Measurements from ENCODE around the gene CLASP2. TPM values are rescaled to one million over a fixed set of nuclear protein-coding genes. Genes with fewer than 3 reads are reported as not detected.

CLASP2 gene
- total RNA-seq, 1 experiment from 2014 or later: 66.3 TPM

- no peak overlapping the region for H3K4me3 Mint-ChIP-seq (ENCODE audit: unreplicated experiment)
- no peaks in the 10 kb centered on the region for H3K4me1 ChIP-seq
- H3K36me3 Mint-ChIP-seq (ENCODE audit: insufficient read depth, unreplicated experiment): peaks cover 9% of the 10 kb centered on the region
- no peak for DNase-seq
- H3K9me3 ChIP-seq: no peaks in the 10 kb centered on the region
- no peak overlapping the region for H3K27ac Mint-ChIP-seq (ENCODE audit: unreplicated experiment)
- H3K9me3 Mint-ChIP-seq (ENCODE audit: unreplicated experiment): no peaks in the 10 kb centered on the region
- ChIA-PET CTCF (no interaction called here), POLR2A (no interaction called here)
- no peaks in the 10 kb centered on the region for H3K4me1 Mint-ChIP-seq (ENCODE audit: low read depth, unreplicated experiment)
- intact Hi-C loops (cut with micrococcal nuclease; ENCODE audit: unreplicated experiment): no loop called here
- H3K4me3 ChIP-seq (ENCODE audit: low read depth, low read length): no peak overlapping the region
- no peaks in the 10 kb centered on the region for H3K27me3 ChIP-seq (replicated peaks; ENCODE audit: control insufficient read depth, insufficient read depth, low read length)
- no peaks in the 10 kb centered on the region for H3K27me3 Mint-ChIP-seq (ENCODE audit: insufficient read depth, unreplicated experiment)
- TF ChIP-seq CTCF (IDR thresholded peaks at IDR 0.05; ENCODE audit: insufficient read depth in 1 of 2, low read depth in 1 of 2, low read length in 1 of 2, severe bottlenecking in 1 of 2, unreplicated experiment in 1 of 2): no peak
- BruUV-seq (replicated peaks): no TSS peak
- H3K36me3 ChIP-seq (ENCODE audit: control insufficient read depth, insufficient read depth, low read length): no peaks in the 10 kb centered on the region
These were observed 27.7 kb downstream of the CLASP2 start for GRCh38 chr3:33690341-33690740.

GRCh38 chr3:33687406-33688010 lies 30.5 kb downstream of the CLASP2 start:
- no peak for DNase-seq
- H3K36me3 ChIP-seq (ENCODE audit: control insufficient read depth, insufficient read depth, low read length): no peaks in the 10 kb centered on the region; the same call in 1 of the 2 replicates

GRCh38 chr3:33682770-33683169 lies 35.3 kb downstream of the CLASP2 start:
- Histone ChIP-seq H3K9me3 (peaks cover 7% of the 10 kb centered on the region), H3K4me1 (no peaks in the 10 kb centered on the region), H3K4me3 (ENCODE audit: low read depth, low read length) (no peak overlapping the region), H3K27me3 (replicated peaks; ENCODE audit: control insufficient read depth, insufficient read depth, low read length) (no peaks in the 10 kb centered on the region), H3K36me3 (ENCODE audit: control insufficient read depth, insufficient read depth, low read length) (peaks cover 2% of the 10 kb centered on the region)
- H3K27me3 Mint-ChIP-seq (ENCODE audit: insufficient read depth, unreplicated experiment): no peaks in the 10 kb centered on the region
- no peak for TF ChIP-seq CTCF (IDR thresholded peaks at IDR 0.05; ENCODE audit: insufficient read depth in 1 of 2, low read depth in 1 of 2, low read length in 1 of 2, severe bottlenecking in 1 of 2, unreplicated experiment in 1 of 2)
- H3K9me3 Mint-ChIP-seq (ENCODE audit: unreplicated experiment): peaks cover 14% of the 10 kb centered on the region
- no peaks in the 10 kb centered on the region for H3K4me1 Mint-ChIP-seq (ENCODE audit: low read depth, unreplicated experiment)
- ChIA-PET POLR2A (no interaction called here), CTCF (no interaction called here)
- peaks cover 28% of the 10 kb centered on the region for H3K36me3 Mint-ChIP-seq (ENCODE audit: insufficient read depth, unreplicated experiment)
- no peak overlapping the region for H3K27ac Mint-ChIP-seq (ENCODE audit: unreplicated experiment)
- no peak for DNase-seq
- intact Hi-C loops (cut with micrococcal nuclease; ENCODE audit: unreplicated experiment): no loop called here
- BruUV-seq (replicated peaks): no TSS peak
- no peak overlapping the region for H3K4me3 Mint-ChIP-seq (ENCODE audit: unreplicated experiment)

More at GRCh38 chr3:33687406-33688010, 30.5 kb downstream of the CLASP2 start:
- Mint-ChIP-seq H3K36me3 (ENCODE audit: insufficient read depth, unreplicated experiment) (peaks cover 14% of the 10 kb centered on the region), H3K27me3 (ENCODE audit: insufficient read depth, unreplicated experiment) (no peaks in the 10 kb centered on the region), H3K4me1 (ENCODE audit: low read depth, unreplicated experiment) (no peaks in the 10 kb centered on the region), H3K9me3 (ENCODE audit: unreplicated experiment) (no peaks in the 10 kb centered on the region), H3K27ac (ENCODE audit: unreplicated experiment) (no peak overlapping the region), H3K4me3 (ENCODE audit: unreplicated experiment) (no peak overlapping the region)
- TF ChIP-seq CTCF (IDR thresholded peaks at IDR 0.05; ENCODE audit: insufficient read depth in 1 of 2, low read depth in 1 of 2, low read length in 1 of 2, severe bottlenecking in 1 of 2, unreplicated experiment in 1 of 2): no peak
- ChIA-PET CTCF (interaction anchor here (1.1 kb wide), 1 partner anchor 100 kb away, joined by 3 read pairs; no protein-coding TSS in a partner anchor), POLR2A (no interaction called here)
- no TSS peak for BruUV-seq (replicated peaks)
- intact Hi-C loops (cut with micrococcal nuclease; ENCODE audit: unreplicated experiment): no loop called here
- H3K4me1 ChIP-seq: no peaks in the 10 kb centered on the region
- no peaks in the 10 kb centered on the region for H3K27me3 ChIP-seq (replicated peaks; ENCODE audit: control insufficient read depth, insufficient read depth, low read length)
- H3K4me3 ChIP-seq (ENCODE audit: low read depth, low read length): no peak overlapping the region
- H3K9me3 ChIP-seq: no peaks in the 10 kb centered on the region

Measured in Caco-2 (cell line).